K562 (cell line): ENCODE data around the gene ATRIP. TPM values are rescaled to one million over a fixed set of nuclear protein-coding genes. Genes with fewer than 3 reads are reported as not detected.

Source experiments
- ATAC-seq: fragments of 200-7000 bp; cut with Tn5 transposase; 3 replicates; pipeline ENCODE4 v1.9.1; 2020; ENCODE audit warnings: moderate library complexity
- BruUV-seq: library from RNA; stranded (reverse); fragments of 400-500 nt; replicated peaks from 2 replicates; lab custom pipeline; 2021; lab: Mats Ljungman, UMichigan
- CTCF ChIA-PET: fragments of 300-600 bp; formaldehyde crosslinking; extraction: SDS; loops from one replicate; lab custom pipeline; 2021; ENCODE audit warnings: low intra/inter-chr PET ratio; lab: Yijun Ruan, JAX
- POLR2A ChIA-PET: fragments of 300-600, 350-650 bp; sonication (Branson Sonifier 250); formaldehyde crosslinking; extraction: SDS; loops from one replicate; lab custom pipeline; 2021; ENCODE audit warnings: antibody characterized with exemption, inconsistent platforms; lab: Yijun Ruan, JAX
- DNase-seq, 4 experiments: peaks; one replicate each; pipeline versions ENCODE4 v3.0.0 to v3.0.0-alpha.2; 2011 to 2018; ENCODE audit warnings: low spot score in 3 of 4, mixed read lengths in 3 of 4; ENCODE audit errors: extremely low read depth in 1 of 4
- FAIRE-seq: peaks from 2 replicates; lab custom pipeline; 2011; peaks lifted over from hg19 to GRCh38; lab: Jason Lieb, UNC
- H2AFZ ChIP-seq: 2 replicates; pipeline ENCODE4 v1.6.0; 2011; ENCODE audit warnings: low read depth, low read length, control low read depth, inconsistent platforms
- H3K27ac ChIP-seq: fragments of 200-600 bp; 3 replicates; pipeline ENCODE4 v1.8.0; 2011; ENCODE audit warnings: low read depth, mild to moderate bottlenecking, control low read depth, inconsistent platforms, low read length, moderate library complexity, mixed read lengths; ENCODE audit errors: extremely low read depth
- H3K27me3 ChIP-seq, 2 experiments: fragments of 300-600 bp in 1 of 2; 2 replicates in 1 of 2; 3 replicates in 1 of 2; pipeline versions ENCODE4 v1.6.0 to v1.8.0; 2011; ENCODE audit warnings: inconsistent platforms in 2 of 2, low read length in 2 of 2, mild to moderate bottlenecking in 1 of 2, mixed read lengths in 1 of 2, moderate library complexity in 1 of 2; ENCODE audit not compliant: control insufficient read depth in 2 of 2, insufficient read depth in 2 of 2
- H3K36me3 ChIP-seq: fragments of 300-600 bp; 3 replicates; pipeline ENCODE4 v1.8.0; 2011; ENCODE audit warnings: mild to moderate bottlenecking, low read length, inconsistent platforms; ENCODE audit not compliant: control insufficient read depth, insufficient read depth
- H3K4me1 ChIP-seq, 2 experiments: fragments of 200-600 bp in 1 of 2; replicated peaks in 1 of 2; 2 replicates in 1 of 2; 3 replicates in 1 of 2; pipeline versions ENCODE4 v1.5.1 to v1.8.0; 2011; ENCODE audit warnings: inconsistent platforms in 2 of 2, low read length in 2 of 2, mild to moderate bottlenecking in 1 of 2, mixed read lengths in 1 of 2, moderate library complexity in 1 of 2; ENCODE audit not compliant: control insufficient read depth in 2 of 2, insufficient read depth in 2 of 2
- H3K4me2 ChIP-seq: 2 replicates; pipeline ENCODE4 v1.6.1; 2011; ENCODE audit warnings: low read length, control low read depth, inconsistent platforms, mixed read lengths; ENCODE audit not compliant: insufficient read depth
- H3K4me3 ChIP-seq: fragments of 200-600 bp; sonication (generic), shearing (Covaris generic); 2 replicates; pipeline ENCODE4 v1.5.1; 2016; ENCODE audit warnings: control low read depth, inconsistent platforms
- H3K79me2 ChIP-seq: fragments of 200-600 bp; 3 replicates; pipeline ENCODE4 v1.8.0; 2011; ENCODE audit warnings: low read length, inconsistent platforms; ENCODE audit not compliant: control insufficient read depth, insufficient read depth
- H3K9ac ChIP-seq, 2 experiments: 2 replicates each; pipeline versions ENCODE4 v1.6.0 to v1.6.1; 2011; ENCODE audit warnings: low read depth in 2 of 2, low read length in 2 of 2, control low read depth in 1 of 2, inconsistent platforms in 1 of 2, mild to moderate bottlenecking in 1 of 2, mixed read lengths in 1 of 2; ENCODE audit not compliant: insufficient read depth in 1 of 2
- H3K9me1 ChIP-seq: one replicate; pipeline ENCODE4 v1.6.0; 2011; ENCODE audit warnings: inconsistent platforms, mild to moderate bottlenecking, low read length, moderate library complexity; ENCODE audit not compliant: control insufficient read depth, insufficient read depth
- H3K9me3 ChIP-seq: replicated peaks from 2 replicates; pipeline ENCODE4 v1.5.1; 2011; ENCODE audit warnings: low read depth, low read length, inconsistent platforms; ENCODE audit not compliant: control insufficient read depth, insufficient read depth
- H4K20me1 ChIP-seq: replicated peaks from 2 replicates; pipeline ENCODE4 v1.6.1; 2011; ENCODE audit warnings: low read length, inconsistent platforms, mixed read lengths; ENCODE audit not compliant: control insufficient read depth, insufficient read depth
- CEBPZ ChIP-seq: fragments of 150-350 bp; IDR thresholded peaks from 2 replicates; pipeline ENCODE4 v1.6.1; 2014; ENCODE audit warnings: low read depth, mild to moderate bottlenecking, low read length, borderline replicate concordance
- FOXA1 ChIP-seq: fragments of 450-650 bp; IDR thresholded peaks from 2 replicates; pipeline ENCODE4 v1.6.1; 2016; ENCODE audit warnings: mild to moderate bottlenecking, borderline replicate concordance
- FOXA3 ChIP-seq, 2 experiments: fragments of 450-650 bp in 1 of 2; sonication (generic) in 1 of 2; formaldehyde crosslinking; IDR thresholded peaks in 1 of 2; conservative IDR thresholded peaks in 1 of 2; 2 replicates each; pipeline versions ENCODE4 v1.4.0 to v1.8.0; 2020 to 2022; ENCODE audit warnings: mild to moderate bottlenecking in 2 of 2, missing genetic modification reagents in 1 of 2
- FOXO4 ChIP-seq: fragments of 450-650 bp; formaldehyde crosslinking; IDR thresholded peaks from 2 replicates; pipeline ENCODE4 v1.4.0; 2020; ENCODE audit warnings: mild to moderate bottlenecking, moderate library complexity
- GABPB2 ChIP-seq: fragments of 250-450 bp; sonication (Bioruptor Pico); conservative IDR thresholded peaks from 2 replicates; pipeline ENCODE4 v1.5.1; 2021; ENCODE audit warnings: mild to moderate bottlenecking
- HIVEP1 ChIP-seq: fragments of 250-450 bp; sonication (Bioruptor Pico); IDR thresholded peaks from 2 replicates; pipeline ENCODE4 v1.4.0; 2020; ENCODE audit warnings: mild to moderate bottlenecking
- HSF4 ChIP-seq: fragments of 250-450 bp; sonication (Bioruptor Pico); IDR thresholded peaks from 2 replicates; pipeline ENCODE4 v2.1.2; 2022; ENCODE audit warnings: mild to moderate bottlenecking, moderate library complexity, borderline replicate concordance
- KLF16 ChIP-seq: IDR thresholded peaks from 2 replicates; pipeline ENCODE4 v1.6.1; 2016; ENCODE audit warnings: antibody characterized with exemption
- NELFE ChIP-seq: IDR thresholded peaks from 2 replicates; pipeline ENCODE4 v1.6.1; 2011; ENCODE audit warnings: mild to moderate bottlenecking; ENCODE audit not compliant: insufficient read depth, insufficient read length
- SMAD4 ChIP-seq: fragments of 250-450 bp; sonication (Bioruptor Pico); conservative IDR thresholded peaks from 2 replicates; pipeline ENCODE4 v1.8.0; 2021; ENCODE audit warnings: inconsistent platforms, mild to moderate bottlenecking, moderate library complexity
- SOX6 ChIP-seq: fragments of 450-650 bp; IDR thresholded peaks from 2 replicates; pipeline ENCODE4 v1.6.1; 2014; ENCODE audit warnings: mild to moderate bottlenecking
- SRSF7 ChIP-seq: fragments of 200-400 bp; formaldehyde crosslinking; optimal IDR thresholded peaks from 2 replicates; pipeline ENCODE3; 2017; ENCODE audit warnings: mild to moderate bottlenecking, low read depth, low read length
- TCF3 ChIP-seq: sonication (generic); formaldehyde crosslinking; IDR thresholded peaks from 2 replicates; pipeline ENCODE4 v1.4.0; 2020; ENCODE audit warnings: mild to moderate bottlenecking, missing genetic modification reagents
- ZC3H4 ChIP-seq: sonication (generic); formaldehyde crosslinking; IDR thresholded peaks from 2 replicates; pipeline ENCODE4 v1.9.0; 2021; ENCODE audit warnings: missing genetic modification reagents, borderline replicate concordance
- ZNF324 ChIP-seq: fragments of 250-450 bp; sonication (Bioruptor Pico); IDR thresholded peaks from 2 replicates; pipeline ENCODE4 v1.4.0; 2020; ENCODE audit warnings: mild to moderate bottlenecking
- ZNF41 ChIP-seq: fragments of 250-450 bp; sonication (Bioruptor Pico); conservative IDR thresholded peaks from 2 replicates; pipeline ENCODE4 v1.4.0; 2020; ENCODE audit warnings: mild to moderate bottlenecking
- ZNF766 ChIP-seq: fragments of 200-800 bp; sonication (Bioruptor generic); conservative IDR thresholded peaks from 2 replicates; pipeline ENCODE4 v1.6.1; 2016; ENCODE audit warnings: missing genetic modification characterization, missing compliant biosample characterization
- WGBS: fragments of 100-300 bp; shearing (Covaris generic); methylation state at CpG from one replicate; pipeline ENCODE4 v1.1.6; 2016; ENCODE audit warnings: low coverage, mixed read lengths; ENCODE audit not compliant: insufficient coverage; ENCODE audit errors: missing lambda C conversion rate; 5-methylcytosine and 5-hydroxymethylcytosine counted together
- in situ Hi-C: fragments of 300-500 bp; cut with MboI; formaldehyde crosslinking; loops from 4 replicates; pipeline ENCODE4 v1.15.0; 2018; ENCODE audit warnings: inconsistent platforms, mixed read lengths
- intact Hi-C: fragments of 100-400 bp; cut with micrococcal nuclease; formaldehyde crosslinking; loops from 2 replicates; pipeline ENCODE4 v1.14.2; 2022
- polyA plus RNA-seq, 8 experiments: library from polyadenylated mRNA; depleted of rRNA in 4 of 8; stranded (reverse) in 5 of 8; unstranded in 3 of 8; fragments of >200 nt; fragmentation: Nextera tagmentation in 2 of 8; fragmentation: Illumina TruSeq in 1 of 8; extraction: Ambion mirVana in 2 of 8; extraction: Trizol in 1 of 8; gene quantifications; 2 replicates each; pipeline versions ENCODE4 v1.2.1 to v1.2.3, GENCODE V29; 2011 to 2014; ENCODE audit warnings: inconsistent platforms in 1 of 8, missing spikeins in 1 of 8
- total RNA-seq, 7 experiments: library from RNA; depleted of rRNA in 6 of 7; stranded (reverse); fragments of >200 nt in 6 of 7; fragmentation: Illumina TruSeq in 2 of 7; extraction: Trizol in 2 of 7; gene quantifications; 2 replicates each; pipeline versions ENCODE4 v1.2.1 to v1.2.3, GENCODE V29; 2011 to 2021; ENCODE audit warnings: low replicate concordance in 1 of 7

ATRIP gene
- total and polyA plus RNA-seq, 9 of the 15 experiments (the other 6 are each of a cell fraction or from before 2014, with no cell fraction given) = 1.7 to 15.7 (median 10.5) TPM

- TF ChIP-seq CEBPZ = no peak
- TF ChIP-seq SRSF7 = no peak
- TF ChIP-seq FOXO4 (CRISPR knock-in tag) = no peak
- TF ChIP-seq, all 486 proteins: peak for 0
These were observed 54.1 kb downstream of the ATRIP start (continued) for GRCh38 chr3:48500656-48501055.

- 38% methylated on average over 5 of the region's 7 CpGs for WGBS
- H3K27me3 ChIP-seq = no peaks in the 10 kb centered on the region
- no peak for DNase-seq
- no peaks in the 10 kb centered on the region for H3K79me2 ChIP-seq
- intact Hi-C loops = loop anchor here (10.0 kb wide), 1 partner anchor 96 kb away; no protein-coding TSS in a partner anchor
- no peaks in the 10 kb centered on the region for H3K9me3 ChIP-seq
- H3K4me1 ChIP-seq = peaks cover 5 to 34% of the 10 kb centered on the region in 2 experiments; a peak in 4 of 5 replicates
- FAIRE-seq = no peak
- CTCF ChIA-PET = no interaction called here
- POLR2A ChIA-PET = interaction anchor here (1.4 kb wide), 1 partner anchor 28 kb away, joined by 5 read pairs; no protein-coding TSS in a partner anchor
- no peak overlapping the region for H2AFZ ChIP-seq
- no peaks in the 10 kb centered on the region for H4K20me1 ChIP-seq
- in situ Hi-C loops = no loop called here
- ATAC-seq = no peak
- H3K9me1 ChIP-seq = no peaks in the 10 kb centered on the region
- H3K4me3 ChIP-seq = no peak overlapping the region
- no peak overlapping the region for H3K27ac ChIP-seq
- H3K4me2 ChIP-seq = no peak overlapping the region
- no peaks in the 10 kb centered on the region for H3K36me3 ChIP-seq
- no TSS peak for BruUV-seq
- peak overlapping the region in 1 of 2 experiments; percentile 68; a peak in 2 of 4 replicates for H3K9ac ChIP-seq
- TF ChIP-seq FOXA3 (CRISPR knock-in tag; conservative IDR thresholded peaks at IDR 0.05 in 1 of 2, IDR thresholded peaks at IDR 0.05 in 1 of 2) (no peak), ZNF324 (CRISPR knock-in tag) (no peak), KLF16 (no peak), NELFE (no peak), TCF3 (CRISPR knock-in tag) (no peak), ZNF766 (CRISPR knock-in tag) (no peak), HIVEP1 (no peak), SMAD4 (no peak), ZC3H4 (CRISPR knock-in tag) (no peak), FOXA1 (no peak), SOX6 (no peak), GABPB2 (CRISPR knock-in tag) (no peak), ZNF41 (CRISPR knock-in tag) (no peak), HSF4 (CRISPR knock-in tag) (no peak)
These were observed 54.7 kb downstream of the ATRIP start for GRCh38 chr3:48501196-48501595.
